Measurements from ENCODE around the gene IL23R.

Gene IL23R

DNA sequence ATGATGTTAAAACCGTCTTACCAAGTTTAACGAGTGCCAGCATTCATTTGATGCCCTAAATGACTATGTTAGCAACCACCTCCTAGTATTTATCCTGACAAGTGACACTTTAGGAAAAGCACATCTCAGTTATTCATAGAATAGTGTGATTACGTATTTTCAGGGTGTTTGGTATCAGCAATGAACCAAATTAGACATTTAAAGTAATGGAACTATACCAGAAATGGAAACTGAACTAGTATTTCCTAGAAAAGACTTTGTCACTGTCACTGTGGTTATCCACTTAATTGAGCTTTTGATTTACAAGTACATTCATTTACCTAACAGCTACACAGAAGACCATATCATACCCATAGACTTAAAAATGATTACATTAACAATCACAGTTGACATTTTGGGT lies 137.8 kb downstream of the IL23R start:
- H3K4me3 ChIP-seq (ENCODE audit: low read depth, low read length): no peak overlapping the region
- TF ChIP-seq, protein P1, sequence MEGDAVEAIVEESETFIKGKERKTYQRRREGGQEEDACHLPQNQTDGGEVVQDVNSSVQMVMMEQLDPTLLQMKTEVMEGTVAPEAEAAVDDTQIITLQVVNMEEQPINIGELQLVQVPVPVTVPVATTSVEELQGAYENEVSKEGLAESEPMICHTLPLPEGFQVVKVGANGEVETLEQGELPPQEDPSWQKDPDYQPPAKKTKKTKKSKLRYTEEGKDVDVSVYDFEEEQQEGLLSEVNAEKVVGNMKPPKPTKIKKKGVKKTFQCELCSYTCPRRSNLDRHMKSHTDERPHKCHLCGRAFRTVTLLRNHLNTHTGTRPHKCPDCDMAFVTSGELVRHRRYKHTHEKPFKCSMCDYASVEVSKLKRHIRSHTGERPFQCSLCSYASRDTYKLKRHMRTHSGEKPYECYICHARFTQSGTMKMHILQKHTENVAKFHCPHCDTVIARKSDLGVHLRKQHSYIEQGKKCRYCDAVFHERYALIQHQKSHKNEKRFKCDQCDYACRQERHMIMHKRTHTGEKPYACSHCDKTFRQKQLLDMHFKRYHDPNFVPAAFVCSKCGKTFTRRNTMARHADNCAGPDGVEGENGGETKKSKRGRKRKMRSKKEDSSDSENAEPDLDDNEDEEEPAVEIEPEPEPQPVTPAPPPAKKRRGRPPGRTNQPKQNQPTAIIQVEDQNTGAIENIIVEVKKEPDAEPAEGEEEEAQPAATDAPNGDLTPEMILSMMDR (IDR thresholded peaks at IDR 0.05; ENCODE audit: low read depth, low read length, missing control alignments): no peak
- DNase-seq (ENCODE audit: low read depth): no peak

GRCh38 chr1:67306547-67306946 lies 140.3 kb downstream of the IL23R start:
- no peak for DNase-seq (ENCODE audit: low read depth)
- H3K4me3 ChIP-seq (ENCODE audit: low read depth, low read length): no peak overlapping the region
- TF ChIP-seq, protein P1 (IDR thresholded peaks at IDR 0.05; ENCODE audit: low read depth, low read length, missing control alignments): no peak

- H3K4me3 ChIP-seq (ENCODE audit: low read depth, low read length): peak within 1 kb of the TSS; percentile 14; the same call in 1 of the 2 replicates
- DNase-seq (ENCODE audit: low read depth): no peak
- TF ChIP-seq, protein P1 (IDR thresholded peaks at IDR 0.05; ENCODE audit: low read depth, low read length, missing control alignments): no peak
Observed at GRCh38 chr1:67307251-67308060, 141.2 kb downstream of the IL23R start, which contains the start of gene IL12RB2. Gene IL12RB2, plus strand, starts transcription at chr1:67307873. Its CDS starts 12,496 bp downstream, at chr1:67320369.

GRCh38 chr1:67308136-67308535 lies 141.9 kb downstream of the IL23R start:
- DNase-seq (ENCODE audit: low read depth): no peak
- H3K4me3 ChIP-seq (ENCODE audit: low read depth, low read length): no peak overlapping the region
- TF ChIP-seq, protein P1 (IDR thresholded peaks at IDR 0.05; ENCODE audit: low read depth, low read length, missing control alignments): no peak

Data from GM12864 (cell line).